H1 (cell line): Measurements from ENCODE around the gene NCBP2. TPM values are rescaled to one million over a fixed set of nuclear protein-coding genes. Genes with fewer than 3 reads are reported as not detected.

Experiments
- ATF2 ChIP-seq: IDR thresholded peaks from 2 replicates; pipeline ENCODE4 v1.6.1; 2012; ENCODE audit warnings: low read length, inconsistent platforms
- CTCF ChIP-seq, 3 experiments: IDR thresholded peaks; 1 replicate in 2 of 3; 2 replicates in 1 of 3; pipeline versions ENCODE4 v1.5.1 to v1.6.1; 2011; ENCODE audit warnings: low read length in 3 of 3, mild to moderate bottlenecking in 3 of 3, inconsistent platforms in 2 of 3, low read depth in 1 of 3, moderate library complexity in 1 of 3; ENCODE audit not compliant: insufficient read depth in 1 of 3; ENCODE audit errors: control extremely low read depth in 1 of 3
- HDAC2 ChIP-seq, 2 experiments: fragments of 300-600 bp in 1 of 2; sonication (generic) in 1 of 2; IDR thresholded peaks; 2 replicates each; pipeline ENCODE4 v1.6.1; 2011 to 2012; ENCODE audit warnings: low read depth in 2 of 2, low read length in 2 of 2, mild to moderate bottlenecking in 2 of 2, moderate library complexity in 2 of 2, borderline replicate concordance in 1 of 2, inconsistent platforms in 1 of 2
- KDM5A ChIP-seq: fragments of 200-600 bp; IDR thresholded peaks from 2 replicates; pipeline ENCODE4 v1.7.1; 2012; ENCODE audit warnings: mild to moderate bottlenecking, low read length, inconsistent platforms, mixed read lengths
- RBBP5 ChIP-seq: IDR thresholded peaks from 2 replicates; pipeline ENCODE4 v1.7.1; 2012; ENCODE audit warnings: low read depth, mild to moderate bottlenecking, inconsistent platforms, low read length, moderate library complexity, borderline replicate concordance
- TAF7 ChIP-seq: optimal IDR thresholded peaks from 2 replicates; pipeline ENCODE3; 2011; ENCODE audit warnings: low read depth, mild to moderate bottlenecking, inconsistent platforms, low read length, moderate library complexity, borderline replicate concordance
- polyA plus RNA-seq, 7 experiments: library from polyadenylated mRNA; depleted of rRNA in 3 of 7; stranded (reverse) in 5 of 7; unstranded in 2 of 7; fragments of >200 nt in 5 of 7; fragments of 200-250 nt in 2 of 7; gene quantifications; 1 replicate in 5 of 7; 2 replicates in 1 of 7; 4 replicates in 1 of 7; pipeline versions ENCODE4 v1.2.1 to v1.2.3, GENCODE V29; 2011 to 2013; ENCODE audit warnings: missing spikeins in 2 of 7, mixed read lengths in 2 of 7
- total RNA-seq: library from RNA; stranded (reverse); fragmentation: NEBNext Ultra II Directional; extraction: Animal tissue kit (Norgen Biotek cat#: 25700); gene quantifications from 2 replicates; pipeline ENCODE4 v1.2.1, GENCODE V29; 2021

The NCBP2 gene
- total and polyA plus RNA-seq, 2 of the 8 experiments (the other 6 are each of a cell fraction or from before 2014, with no cell fraction given): 34.1 to 100 TPM

- no peak for TF ChIP-seq CTCF (IDR thresholded peaks at IDR 0.05; ENCODE audit: control extremely low read depth in 1 of 3, insufficient read depth in 1 of 3, low read depth in 1 of 3, low read length in 3 of 3)
- no peak for TF ChIP-seq ATF2
- TF ChIP-seq RBBP5: no peak
- TF ChIP-seq KDM5A: no peak
- TF ChIP-seq HDAC2 (IDR thresholded peaks at IDR 0.05; ENCODE audit: borderline replicate concordance in 1 of 2, low read depth in 2 of 2, low read length in 2 of 2): no peak
- no peak for TF ChIP-seq TAF7
These were observed 3.8 kb downstream of the NCBP2 start (continued) for GRCh38 chr3:196938576-196938975.
